H9 (cell line): ENCODE measurements around the gene CALY. TPM values are rescaled to one million over a fixed set of nuclear protein-coding genes. Genes with fewer than 3 reads are reported as not detected.

Source experiments
- DNase-seq: peaks from one replicate; pipeline ENCODE4 v3.0.0-alpha.2; 2017
- H2AFZ ChIP-seq: one replicate; pipeline ENCODE4 v1.6.1; 2013; ENCODE audit warnings: mild to moderate bottlenecking, low read length, control low read depth, moderate library complexity
- H2AK5ac ChIP-seq: 2 replicates; pipeline ENCODE4 v1.6.1; 2013; ENCODE audit warnings: low read length, control low read depth, mixed read lengths; ENCODE audit not compliant: insufficient read length
- H2BK120ac ChIP-seq: one replicate; pipeline ENCODE4 v1.6.1; 2013; ENCODE audit warnings: low read depth, mild to moderate bottlenecking, low read length, control low read depth, inconsistent platforms; ENCODE audit not compliant: poor library complexity, severe bottlenecking
- H2BK12ac ChIP-seq: 2 replicates; pipeline ENCODE4 v1.6.1; 2013; ENCODE audit warnings: low read length, control low read depth, mixed read lengths, low read depth; ENCODE audit not compliant: insufficient read length
- H2BK15ac ChIP-seq: 2 replicates; pipeline ENCODE4 v1.6.1; 2013; ENCODE audit warnings: low read depth, low read length, control low read depth
- H2BK20ac ChIP-seq: one replicate; pipeline ENCODE4 v1.6.1; 2013; ENCODE audit warnings: low read depth, mild to moderate bottlenecking, low read length, control low read depth, inconsistent platforms; ENCODE audit not compliant: poor library complexity, severe bottlenecking
- H2BK5ac ChIP-seq: 2 replicates; pipeline ENCODE4 v1.6.1; 2013; ENCODE audit warnings: low read length, control low read depth, mixed read lengths; ENCODE audit not compliant: insufficient read length
- H3K14ac ChIP-seq: 2 replicates; pipeline ENCODE4 v1.6.1; 2013; ENCODE audit warnings: low read length, control low read depth; ENCODE audit not compliant: insufficient read depth
- H3K18ac ChIP-seq: 2 replicates; pipeline ENCODE4 v1.6.1; 2013; ENCODE audit warnings: low read depth, mild to moderate bottlenecking, mixed read lengths, low read length, control low read depth; ENCODE audit not compliant: insufficient read length
- H3K23ac ChIP-seq: 2 replicates; pipeline ENCODE4 v1.6.1; 2013; ENCODE audit warnings: low read length, control low read depth, mixed read lengths, low read depth; ENCODE audit not compliant: insufficient read length
- H3K23me2 ChIP-seq: 2 replicates; pipeline ENCODE4 v1.6.1; 2013; ENCODE audit warnings: low read depth, mild to moderate bottlenecking, mixed read lengths, low read length, control low read depth; ENCODE audit not compliant: insufficient read length, poor library complexity, severe bottlenecking
- H3K27ac ChIP-seq: 2 replicates; pipeline ENCODE4 v1.5.1; 2013; ENCODE audit warnings: low read length, control low read depth, mixed read lengths, low read depth; ENCODE audit not compliant: insufficient read length
- H3K27me3 ChIP-seq: 2 replicates; pipeline ENCODE4 v1.6.1; 2013; ENCODE audit warnings: low read length, control low read depth, inconsistent platforms; ENCODE audit not compliant: insufficient read depth
- H3K4ac ChIP-seq: 2 replicates; pipeline ENCODE4 v1.6.1; 2013; ENCODE audit warnings: low read depth, mild to moderate bottlenecking, control low read depth, inconsistent platforms, low read length, moderate library complexity
- H3K4me1 ChIP-seq: 2 replicates; pipeline ENCODE4 v1.6.1; 2013; ENCODE audit warnings: low read length, control low read depth, inconsistent platforms; ENCODE audit not compliant: insufficient read depth
- H3K4me2 ChIP-seq: 2 replicates; pipeline ENCODE4 v1.6.1; 2013; ENCODE audit warnings: low read length, control low read depth, mixed read lengths; ENCODE audit not compliant: insufficient read length, insufficient read depth
- H3K56ac ChIP-seq: 2 replicates; pipeline ENCODE4 v1.6.1; 2013; ENCODE audit warnings: low read depth, mild to moderate bottlenecking, mixed read lengths, low read length, control low read depth; ENCODE audit not compliant: insufficient read length
- H3K79me1 ChIP-seq: 2 replicates; pipeline ENCODE4 v1.6.1; 2013; ENCODE audit warnings: low read depth, mild to moderate bottlenecking, moderate library complexity, low read length, control low read depth, inconsistent platforms; ENCODE audit not compliant: insufficient read depth, poor library complexity, severe bottlenecking
- H3K79me2 ChIP-seq: 2 replicates; pipeline ENCODE4 v1.6.1; 2013; ENCODE audit warnings: low read length, control low read depth, inconsistent platforms; ENCODE audit not compliant: insufficient read depth
- H3K9ac ChIP-seq: 2 replicates; pipeline ENCODE4 v1.6.1; 2013; ENCODE audit warnings: low read length, control low read depth, mixed read lengths; ENCODE audit not compliant: insufficient read length; ENCODE audit errors: extremely low read depth
- H3K9me3 ChIP-seq: one replicate; pipeline ENCODE4 v1.6.1; 2013; ENCODE audit warnings: low read depth, low read length, inconsistent platforms; ENCODE audit not compliant: control insufficient read depth
- H3T11ph ChIP-seq: one replicate; pipeline ENCODE4 v1.6.1; 2013; ENCODE audit warnings: mild to moderate bottlenecking, low read length, control low read depth, inconsistent platforms
- H4K20me1 ChIP-seq: one replicate; pipeline ENCODE4 v1.6.1; 2013; ENCODE audit not compliant: control insufficient read depth, insufficient read length, insufficient read depth
- H4K5ac ChIP-seq: 2 replicates; pipeline ENCODE4 v1.6.1; 2013; ENCODE audit warnings: low read depth, mild to moderate bottlenecking, mixed read lengths, low read length, control low read depth; ENCODE audit not compliant: insufficient read length
- H4K8ac ChIP-seq: replicated peaks from 2 replicates; pipeline ENCODE4 v1.6.1; 2013; ENCODE audit warnings: low read length, control low read depth, mixed read lengths, low read depth; ENCODE audit not compliant: insufficient read length
- H4K91ac ChIP-seq: 2 replicates; pipeline ENCODE4 v1.6.1; 2013; ENCODE audit warnings: low read depth, mild to moderate bottlenecking, moderate library complexity, mixed read lengths, low read length, control low read depth; ENCODE audit not compliant: insufficient read length
- H3K27ac Mint-ChIP-seq, 3 experiments: 2 replicates in 2 of 3; 3 replicates in 1 of 3; pipeline ENCODE4 v1.8.0; 2020 to 2021; ENCODE audit warnings: mixed read lengths in 3 of 3, mild to moderate bottlenecking in 1 of 3, moderate library complexity in 1 of 3
- H3K27me3 Mint-ChIP-seq: 2 replicates; pipeline ENCODE4 v1.8.0; 2021; ENCODE audit warnings: low read depth, mild to moderate bottlenecking, moderate library complexity, mixed read lengths
- H3K36me3 Mint-ChIP-seq, 3 experiments: 2 replicates in 2 of 3; 3 replicates in 1 of 3; pipeline ENCODE4 v1.8.0; 2020 to 2021; ENCODE audit warnings: low read depth in 3 of 3, mixed read lengths in 3 of 3; ENCODE audit not compliant: insufficient read depth in 1 of 3
- H3K4me1 Mint-ChIP-seq, 2 experiments: 2 replicates each; pipeline ENCODE4 v1.8.0; 2020; ENCODE audit warnings: mixed read lengths in 2 of 2
- H3K4me3 Mint-ChIP-seq, 2 experiments: 2 replicates in 1 of 2; 3 replicates in 1 of 2; pipeline ENCODE4 v1.8.0; 2020 to 2021; ENCODE audit warnings: mild to moderate bottlenecking in 2 of 2, mixed read lengths in 2 of 2, moderate library complexity in 1 of 2
- H3K9me3 Mint-ChIP-seq, 2 experiments: 2 replicates in 1 of 2; 3 replicates in 1 of 2; pipeline ENCODE4 v1.8.0; 2020; ENCODE audit warnings: mild to moderate bottlenecking in 2 of 2, mixed read lengths in 2 of 2, moderate library complexity in 1 of 2
- CTCF ChIP-seq: fragments of 200-600 bp; sonication (generic); conservative IDR thresholded peaks from 3 replicates; pipeline ENCODE4 v1.8.0; 2021; ENCODE audit warnings: antibody characterized with exemption, mild to moderate bottlenecking
- WGBS: extraction: QIAGEN DNeasy Blood & Tissue Kit; methylation state at CpG from one replicate; pipeline ENCODE4 v1.1.7; 2013; ENCODE audit warnings: missing lambda C conversion rate, low lambda C conversion rate, mixed read lengths; ENCODE audit not compliant: insufficient read length; ENCODE audit errors: extremely low coverage; 5-methylcytosine and 5-hydroxymethylcytosine counted together
- total RNA-seq: library from RNA; stranded (reverse); gene quantifications from 2 replicates; pipeline ENCODE4 v1.2.1, GENCODE V29; 2021

CALY gene
- total RNA-seq, 1 experiment from 2014 or later = 2.9 TPM

GRCh38 chr10:133282846-133283390 lies 53.8 kb downstream of the CALY start:
- no peaks in the 10 kb centered on the region for H3K4me1 ChIP-seq
- no CpG with 5 or more reads among the region's 24 CpGs for WGBS
- H3K79me2 ChIP-seq = no peaks in the 10 kb centered on the region
- DNase-seq = no peak
- H3K4ac ChIP-seq = no peak overlapping the region
- no peak overlapping the region for H2BK20ac ChIP-seq
- no peak overlapping the region for H3K23ac ChIP-seq
- Mint-ChIP-seq H3K36me3 (peaks cover 20 to 67% (median 58%) of the 10 kb centered on the region in 3 experiments; a peak in 6 of 7 replicates), H3K9me3 (no peaks in the 10 kb centered on the region), H3K27me3 (no peaks in the 10 kb centered on the region), H3K4me3 (no peak overlapping the region), H3K27ac (no peak overlapping the region), H3K4me1 (no peaks in the 10 kb centered on the region)
- H3K9ac ChIP-seq = no peak overlapping the region
- H3K18ac ChIP-seq = no peak overlapping the region
- no peaks in the 10 kb centered on the region for H3K79me1 ChIP-seq
- H2AK5ac ChIP-seq = no peak overlapping the region
- H3K23me2 ChIP-seq = no peaks in the 10 kb centered on the region
- TF ChIP-seq CTCF = no peak
- no peaks in the 10 kb centered on the region for H3K9me3 ChIP-seq
- no peak overlapping the region for H3T11ph ChIP-seq
- H4K20me1 ChIP-seq = no peaks in the 10 kb centered on the region
- H2AFZ ChIP-seq = no peak overlapping the region
- no peak overlapping the region for H2BK5ac ChIP-seq
- no peak overlapping the region for H4K8ac ChIP-seq
- H2BK12ac ChIP-seq = no peak overlapping the region
- H3K56ac ChIP-seq = no peak overlapping the region
- H3K4me2 ChIP-seq = no peak overlapping the region
- no peak overlapping the region for H2BK120ac ChIP-seq
- no peak overlapping the region for H3K27ac ChIP-seq
- no peak overlapping the region for H4K5ac ChIP-seq
- no peak overlapping the region for H3K14ac ChIP-seq
- H3K27me3 ChIP-seq = no peaks in the 10 kb centered on the region
- H4K91ac ChIP-seq = no peak overlapping the region
- no peak overlapping the region for H2BK15ac ChIP-seq
